NCI-H1105 (cell line): ENCODE results near the gene DAB1.

Experiments
- DNase-seq: peaks from one replicate; lab custom pipeline; 2025; lab: John Stamatoyannopoulos, UW

The DAB1 gene

DNA sequence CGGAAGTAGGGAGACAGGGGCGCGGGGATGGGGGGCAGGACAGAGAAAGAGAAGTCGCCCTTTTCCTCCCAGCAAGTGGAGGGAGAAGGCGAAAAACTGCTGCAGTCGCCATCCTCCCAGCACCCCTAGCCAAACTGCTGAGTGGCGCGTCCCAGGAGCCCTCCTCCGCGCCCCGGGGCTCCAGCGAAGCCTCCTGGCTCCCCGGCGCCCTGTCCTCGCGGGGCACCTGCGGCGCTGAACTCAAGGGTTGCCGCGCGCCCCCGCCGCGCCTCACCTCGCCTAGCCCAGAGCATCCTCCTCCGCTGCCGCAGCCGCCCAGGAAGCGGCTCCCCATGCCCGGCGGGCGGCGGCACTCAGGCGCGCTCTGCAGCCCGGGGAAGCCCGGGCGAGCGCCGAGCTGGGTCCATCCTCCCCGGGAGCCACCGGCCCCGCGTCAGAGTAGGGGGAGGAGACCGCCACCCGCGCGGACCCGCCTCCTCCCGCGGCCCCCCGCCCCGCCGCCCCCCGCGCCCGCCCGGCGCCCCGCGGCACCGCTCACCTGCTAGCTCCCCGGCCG, at the start of gene DAB1:
TSS of gene DAB1 (minus strand) at position 405 of the 556 bp plus-strand sequence. CDS start 133,030 bp downstream, outside the sequence.
- peak; percentile 46 for DNase-seq

DNA sequence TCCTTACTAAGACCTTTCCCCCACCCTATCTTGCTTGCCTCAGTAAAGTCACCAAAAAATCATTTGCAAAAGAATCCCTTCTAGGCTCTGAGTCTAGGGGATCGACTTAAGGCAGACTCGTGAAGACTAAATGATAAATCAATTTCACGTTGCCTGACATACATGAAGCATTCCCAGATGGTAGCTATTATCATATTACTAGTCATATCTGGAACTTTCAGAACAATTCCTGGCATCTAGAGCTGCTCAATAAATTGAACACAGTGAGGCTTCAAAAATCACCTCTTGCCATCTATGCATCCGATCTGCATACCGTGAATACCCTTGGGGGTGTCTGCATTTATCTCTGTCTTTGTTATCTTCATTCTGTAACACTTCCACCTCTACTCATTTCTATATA, 49.6 kb upstream of the DAB1 start:
- DNase-seq: no peak

DNA sequence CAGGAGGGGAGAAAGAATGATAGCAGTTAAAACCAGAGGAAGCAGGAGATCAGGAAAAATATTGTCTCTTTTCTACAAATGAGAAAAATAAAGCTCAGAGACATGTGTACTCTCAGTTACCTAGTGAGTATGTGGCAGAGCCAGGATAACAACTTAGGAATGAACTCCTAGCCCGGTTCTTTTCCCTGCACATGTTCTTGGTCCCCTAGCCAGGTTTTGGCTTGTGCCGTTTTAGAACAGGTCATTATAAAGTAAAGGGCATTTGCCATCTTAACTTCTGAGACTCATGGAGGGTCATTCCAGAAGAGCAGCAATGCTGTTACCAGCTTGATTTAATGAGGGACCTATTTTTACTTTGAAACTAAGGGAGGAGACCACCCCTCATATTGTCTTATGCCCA, 48.1 kb upstream of the DAB1 start:
- DNase-seq: no peak

DNA sequence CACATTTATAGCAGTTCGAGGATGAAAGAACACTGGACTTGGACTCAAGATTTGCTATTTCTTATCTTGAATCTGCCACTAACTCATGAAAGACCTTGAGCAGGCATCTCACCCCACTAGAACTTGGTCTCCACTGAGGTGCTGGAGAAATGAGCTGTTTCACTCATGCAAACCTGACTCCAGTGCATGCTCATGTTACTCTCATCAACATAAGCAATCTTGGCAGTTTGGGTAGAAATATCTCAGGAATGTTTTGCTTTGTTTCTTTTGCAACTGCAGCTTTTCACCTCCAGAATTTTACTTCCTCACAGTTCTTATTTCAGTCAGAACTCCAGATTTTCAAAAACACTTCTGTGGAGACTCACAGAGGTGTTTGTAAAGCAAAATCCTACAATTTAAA, 46.2 kb upstream of the DAB1 start:
- no peak for DNase-seq

GRCh38 chr1:57468641-57469523, 45.0 kb upstream of the DAB1 start:
- DNase-seq: no peak

DNA sequence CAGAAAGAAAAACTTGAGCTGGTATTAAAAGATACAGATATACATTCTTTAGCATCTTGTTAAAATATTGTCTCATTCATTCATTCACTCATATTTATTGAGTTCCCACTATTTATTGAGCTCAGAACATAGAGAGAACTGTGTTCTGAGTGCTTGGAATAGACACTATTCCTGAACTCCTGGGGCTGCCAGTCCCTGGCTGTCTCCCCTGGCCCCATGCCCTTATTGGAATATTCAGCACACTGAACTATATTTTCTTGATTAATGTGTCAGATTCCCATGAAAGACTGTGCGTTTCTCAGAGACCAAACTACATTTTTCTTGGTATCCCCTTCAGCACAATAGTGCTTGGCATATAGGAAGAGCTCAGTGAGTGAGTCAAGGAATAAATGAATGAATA, 44.0 kb upstream of the DAB1 start:
- no peak for DNase-seq

- no peak for DNase-seq
Observed at GRCh38 chr1:57464756-57465155, 40.9 kb upstream of the DAB1 start.

- no peak for DNase-seq
Observed at GRCh38 chr1:57463343-57463742, 39.5 kb upstream of the DAB1 start.

DNA sequence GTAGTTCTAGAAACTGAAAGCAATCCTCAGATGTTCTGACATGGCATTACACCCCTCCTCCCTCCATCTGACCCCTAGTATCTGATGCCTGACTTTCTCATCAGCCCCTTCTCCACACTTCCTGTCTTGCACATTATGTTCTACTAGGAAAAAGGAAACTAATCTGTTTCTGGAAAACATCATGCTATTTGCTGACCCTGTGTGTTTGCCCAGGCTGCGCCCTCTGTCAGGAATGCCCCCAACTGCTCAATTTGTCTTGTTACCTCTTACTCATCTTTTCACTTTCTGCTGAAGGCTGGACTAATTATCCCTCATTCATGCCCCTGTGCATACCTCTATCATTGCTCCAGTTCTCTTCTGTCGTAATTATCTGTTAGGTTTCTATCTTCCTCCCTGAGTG, 37.5 kb upstream of the DAB1 start:
- no peak for DNase-seq

GRCh38 chr1:57451516-57451915, 27.7 kb upstream of the DAB1 start:
- DNase-seq: no peak

- no peak for DNase-seq
Observed at GRCh38 chr1:57450981-57451380, 27.1 kb upstream of the DAB1 start.

DNA sequence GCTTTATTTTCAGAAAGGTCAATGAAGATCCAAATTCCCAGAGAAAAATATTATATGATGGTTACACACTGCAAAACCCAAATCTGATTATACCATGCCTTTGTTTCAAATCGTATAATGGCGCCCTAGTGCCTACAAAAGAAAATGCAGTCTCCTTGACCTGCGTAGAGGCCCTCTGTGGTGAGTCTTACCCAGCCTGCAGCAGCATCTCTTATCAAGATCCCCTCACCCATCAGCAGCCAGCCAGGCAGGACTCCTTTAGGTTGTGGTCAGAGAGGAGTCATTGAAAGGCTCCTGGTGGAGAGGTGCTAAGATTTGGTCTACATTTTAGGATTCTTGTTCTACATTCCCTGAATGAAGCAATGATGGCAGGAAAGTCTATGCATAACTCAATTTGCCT, 23.7 kb upstream of the DAB1 start:
- no peak for DNase-seq

DNA sequence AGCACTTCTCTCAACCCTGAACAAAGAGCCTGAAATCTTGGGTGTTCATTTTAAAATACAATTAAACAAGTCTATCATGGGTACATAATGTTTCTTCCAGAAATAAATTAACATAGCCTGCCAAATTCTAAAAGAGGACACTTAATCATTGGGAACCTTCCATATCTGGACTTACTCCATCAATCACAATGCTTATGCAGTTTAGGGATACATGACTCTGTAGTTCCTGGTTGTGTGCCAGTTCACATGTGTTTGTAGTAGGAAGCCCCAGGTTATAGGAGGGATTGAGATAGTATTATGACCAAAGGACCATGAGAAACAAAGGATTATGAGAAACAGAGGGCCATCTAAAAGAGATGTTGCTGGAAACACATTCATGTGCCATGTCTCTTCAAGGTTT, 19.1 kb upstream of the DAB1 start:
- no peak for DNase-seq

- no peak for DNase-seq
Observed at GRCh38 chr1:57440096-57440495, 16.2 kb upstream of the DAB1 start.

GRCh38 chr1:57431400-57431799, 7.5 kb upstream of the DAB1 start:
- DNase-seq: no peak

DNA sequence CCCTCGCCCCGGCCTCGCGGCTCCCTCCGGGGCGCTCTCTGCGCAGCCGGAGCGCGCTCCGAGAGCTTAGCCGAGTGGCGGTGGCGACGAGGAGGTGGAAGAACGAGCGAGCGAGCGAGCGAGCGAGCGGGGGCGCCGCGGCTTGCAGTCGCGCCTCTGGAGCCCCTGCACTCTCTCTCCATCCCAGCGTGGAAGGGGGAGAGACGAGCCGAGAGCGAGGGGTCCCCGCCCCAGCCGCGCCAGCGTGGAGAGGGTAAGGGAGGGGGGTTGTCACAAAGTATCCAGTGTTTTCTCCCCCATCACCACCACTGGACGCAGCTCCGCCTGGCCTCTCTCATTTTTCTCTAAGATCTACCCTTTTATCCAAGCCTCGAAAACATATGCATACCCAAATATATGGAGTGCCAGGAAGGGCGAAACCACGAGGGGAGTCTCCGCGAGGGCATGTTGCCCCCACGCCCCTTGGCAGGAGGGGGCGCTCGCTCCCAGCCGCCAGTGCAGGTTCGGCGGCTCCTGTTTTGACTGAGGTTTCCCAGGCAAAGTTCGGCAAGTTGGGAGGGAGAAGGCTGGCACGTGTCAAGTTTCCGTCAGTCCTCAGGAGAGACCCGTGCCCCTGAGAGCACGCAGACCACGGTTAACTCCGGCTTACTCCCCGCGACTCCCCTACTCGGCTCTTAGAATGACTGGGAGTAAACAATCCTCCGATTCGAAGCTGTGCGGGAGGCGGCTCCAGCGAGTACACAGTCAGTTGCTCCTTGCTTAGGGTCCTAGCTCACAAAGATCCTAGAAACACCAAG, 569 bp upstream of the DAB1 start:
- DNase-seq: peak; percentile 43

DNA sequence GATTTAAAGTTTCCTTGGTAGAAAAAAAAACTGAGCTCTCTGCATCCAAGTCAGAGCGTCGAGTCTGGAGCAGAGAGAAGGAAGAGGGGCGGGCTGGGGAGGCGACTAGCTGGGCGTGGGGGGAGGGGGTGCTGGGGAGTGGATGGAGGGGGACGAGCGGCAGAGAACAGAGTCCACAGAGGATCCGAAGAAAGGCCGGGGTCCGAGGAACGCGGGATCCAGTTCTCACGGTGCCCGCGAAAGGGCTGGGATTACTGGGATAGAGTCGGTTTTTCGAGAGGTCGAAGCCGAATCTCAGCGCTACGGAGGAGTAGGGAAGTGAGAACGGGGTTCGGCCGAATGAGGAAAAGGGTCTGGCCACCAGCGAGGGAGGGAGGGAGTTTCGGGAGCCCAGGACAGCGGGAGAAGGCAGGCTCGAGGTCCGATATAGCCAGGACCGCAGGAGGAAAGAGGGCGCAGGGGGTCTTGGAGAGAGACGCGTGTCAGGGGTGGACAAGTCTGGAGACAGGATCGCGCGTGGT, 665 bp downstream of the DAB1 start:
- DNase-seq: no peak

- DNase-seq: peak; percentile 35
Observed at GRCh38 chr1:57422271-57423134, 1.4 kb downstream of the DAB1 start.

GRCh38 chr1:57421806-57422205, 2.1 kb downstream of the DAB1 start:
- no peak for DNase-seq

- DNase-seq: no peak
Observed at GRCh38 chr1:57420981-57421785, 2.7 kb downstream of the DAB1 start.

DNA sequence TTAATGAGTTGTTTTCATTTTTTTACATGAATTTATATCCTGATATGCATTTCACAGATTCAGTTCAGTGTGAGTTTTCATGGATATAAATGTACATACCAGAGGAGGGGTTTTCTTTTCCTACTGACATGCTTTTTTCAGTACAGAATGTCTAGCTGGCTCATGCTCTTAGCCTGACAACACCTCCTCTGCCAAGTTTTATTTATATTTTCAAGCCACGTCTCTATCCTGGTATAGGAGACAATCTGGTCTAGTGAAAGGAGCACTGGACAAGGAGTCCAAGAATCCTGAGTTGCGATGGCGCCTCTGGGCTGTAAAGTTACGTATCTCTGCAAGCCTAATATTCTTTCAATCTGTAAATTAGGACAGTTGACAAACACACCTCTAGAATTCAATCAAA, 4.9 kb downstream of the DAB1 start:
- DNase-seq: no peak
